NCI-H2107 treated with DMSO at 0.1 percent for 48 hours (cell line): ENCODE results near the gene TSPEAR.
"Not testable (repeated sequence)": the region's sequence is repeated elsewhere in the genome, so short reads cannot be mapped to it uniquely, and the experiment has no call there.

Experiments
- DNase-seq: peaks from one replicate; lab custom pipeline; 2025; ENCODE audit not compliant: unreplicated experiment; lab: John Stamatoyannopoulos, UW

TSPEAR gene

GRCh38 chr21:44656868-44657267 is 54.5 kb downstream of the TSPEAR start:
- no peak for DNase-seq

- no peak for DNase-seq
Observed at GRCh38 chr21:44654576-44655175, 56.7 kb downstream of the TSPEAR start, which contains the start of gene KRTAP12-4. Gene KRTAP12-4, minus strand, starts transcription at chr21:44654659. Its CDS starts 45 bp downstream, at chr21:44654614.

DNA sequence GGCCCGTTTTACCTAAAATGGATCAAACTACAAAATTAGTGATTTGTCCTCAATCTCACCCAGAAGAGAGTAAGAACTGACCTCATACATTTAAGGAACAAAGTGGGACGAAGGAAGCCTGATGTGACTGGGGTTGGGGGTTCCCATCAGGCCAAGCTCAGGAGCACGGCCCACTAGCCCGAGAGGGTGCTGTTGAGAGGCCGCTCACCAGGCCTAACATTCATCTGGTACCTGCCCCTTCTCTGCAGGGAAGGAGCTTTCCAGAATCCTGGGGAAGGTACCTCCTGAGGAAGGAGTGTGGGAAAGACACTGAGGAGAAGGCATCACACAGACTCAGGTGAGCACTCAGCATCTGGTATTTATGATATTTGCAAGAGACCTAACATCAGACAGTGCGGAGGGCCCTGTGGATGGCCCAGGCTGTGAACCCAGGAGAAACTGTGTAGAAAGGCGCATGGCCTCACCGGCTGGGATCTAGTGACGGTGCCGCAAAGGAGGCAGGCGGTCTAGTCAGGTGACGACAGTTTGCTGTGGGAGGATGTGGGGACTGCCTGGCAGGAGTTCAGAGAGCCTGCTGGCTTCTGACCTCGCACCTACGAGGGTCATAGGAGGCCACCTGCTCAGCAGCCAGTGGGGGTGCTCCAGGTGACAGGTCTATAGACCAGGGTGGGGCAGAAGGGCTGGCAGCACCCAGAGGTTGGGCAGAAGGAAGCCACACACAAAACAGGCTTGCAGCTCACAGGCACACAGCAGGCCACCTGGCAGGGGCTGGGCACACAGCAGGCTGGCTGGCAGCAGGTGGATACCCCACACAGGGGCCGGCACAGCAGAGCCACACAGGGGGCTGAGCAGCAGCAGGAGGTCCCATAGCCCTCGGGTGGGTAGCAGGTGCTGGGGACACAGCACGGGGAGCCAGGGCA is 57.5 kb downstream of the TSPEAR start:
- DNase-seq: no peak

GRCh38 chr21:44653123-44653522 is 58.2 kb downstream of the TSPEAR start:
- DNase-seq: no peak

DNA sequence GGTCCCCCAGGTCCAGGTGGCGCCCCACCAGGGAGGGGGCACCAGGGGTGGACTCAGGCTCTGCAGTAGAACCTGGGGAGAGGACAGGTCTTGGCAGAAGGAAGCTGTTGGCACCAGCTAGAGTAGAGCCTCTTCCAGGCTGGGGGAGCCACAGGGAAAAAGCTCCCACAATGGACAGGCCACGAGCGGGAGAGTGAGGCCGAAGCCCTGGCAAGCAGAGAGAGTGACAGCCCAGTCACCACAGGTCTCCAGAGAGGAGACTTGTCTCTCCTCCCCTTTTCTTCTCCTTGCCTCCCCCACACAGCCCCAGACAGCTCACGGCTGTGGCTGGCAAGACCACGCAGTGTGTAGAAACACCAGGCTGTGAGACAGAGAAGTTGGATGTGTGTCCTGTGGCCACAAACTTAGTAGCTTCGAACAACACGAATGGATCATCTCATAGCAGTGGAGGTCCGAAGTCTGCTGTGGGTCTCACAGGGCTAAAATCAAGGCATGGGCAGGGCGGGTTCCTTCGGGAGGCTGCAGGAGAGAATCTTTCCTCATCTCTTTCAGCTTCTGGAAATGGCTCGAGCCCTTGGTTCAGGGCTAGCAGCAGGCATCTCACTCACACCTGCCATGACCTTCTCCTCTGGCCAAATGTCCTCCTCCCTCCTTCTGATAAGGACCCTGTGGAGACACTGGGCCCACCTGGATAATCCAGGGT is 60.2 kb downstream of the TSPEAR start:
- DNase-seq: no peak

GRCh38 chr21:44650265-44650972 is 61.0 kb downstream of the TSPEAR start:
- no peak for DNase-seq

DNA sequence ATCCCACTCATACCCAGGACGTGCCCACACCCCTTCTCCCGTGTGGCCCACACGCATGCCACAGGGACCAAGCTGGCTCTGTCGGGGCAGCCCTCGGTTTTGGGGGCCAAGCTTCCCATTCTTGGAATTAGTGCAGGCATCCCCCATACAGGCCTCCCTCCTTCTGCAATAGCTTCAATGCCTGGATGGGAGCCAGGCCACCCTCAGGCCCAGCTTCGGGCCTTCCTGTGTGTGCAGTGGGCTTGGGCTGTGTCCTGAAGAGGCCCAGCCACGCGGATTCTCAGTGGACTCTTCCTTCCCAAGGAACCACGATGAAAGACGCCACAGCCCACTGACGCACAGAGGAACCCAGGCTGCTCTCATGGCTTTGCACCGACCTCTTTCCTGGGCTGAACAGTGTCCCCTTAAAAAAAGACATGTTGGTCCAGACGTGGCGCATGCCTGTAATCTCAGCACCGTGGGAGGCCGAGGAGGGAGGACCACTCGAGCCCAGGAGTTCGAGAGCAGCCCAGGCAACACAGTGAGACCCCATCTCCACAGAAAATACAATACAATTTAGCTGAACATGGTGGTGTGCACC is 61.8 kb downstream of the TSPEAR start:
- DNase-seq: no peak

DNA sequence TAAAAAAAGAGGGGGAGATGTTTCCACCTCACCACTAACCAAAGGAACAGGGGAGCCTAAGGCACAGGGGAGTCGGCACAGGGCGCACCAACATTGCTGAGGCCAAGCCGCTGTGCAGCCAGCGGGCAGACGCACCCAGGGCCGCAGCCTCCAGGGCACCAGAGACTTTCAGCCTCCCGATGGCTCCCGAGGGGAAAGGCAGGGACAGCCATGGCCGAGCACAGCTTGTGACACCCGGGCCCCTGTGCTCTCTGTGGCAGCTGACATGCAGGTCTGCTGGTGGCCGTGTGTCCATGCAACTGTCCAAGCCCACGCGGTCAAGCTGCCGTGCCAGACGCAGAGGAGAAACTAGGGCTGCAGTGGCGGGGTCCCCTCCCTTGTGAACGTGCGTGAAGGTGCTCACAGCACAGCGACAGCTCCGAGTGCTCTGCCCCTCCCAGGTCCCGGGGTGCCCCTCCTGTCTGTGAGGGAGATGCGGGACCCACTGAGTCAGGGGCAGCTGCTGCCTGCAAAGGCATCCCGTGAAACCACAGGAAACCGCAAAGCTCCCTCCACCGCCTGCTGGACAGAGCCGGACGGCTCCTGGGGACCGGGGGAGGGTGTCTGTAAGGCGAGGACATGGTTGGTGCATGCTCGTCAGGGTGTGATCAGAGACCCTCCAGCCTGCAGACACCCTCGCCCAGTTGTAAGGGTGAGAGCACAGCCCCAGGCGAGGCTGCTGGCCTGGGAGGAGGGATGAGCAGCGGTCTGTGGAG is 62.6 kb downstream of the TSPEAR start:
- no peak for DNase-seq

GRCh38 chr21:44647222-44647552 is 64.2 kb downstream of the TSPEAR start:
- DNase-seq: no peak

- not testable (repeated sequence) for DNase-seq
Observed at GRCh38 chr21:44646366-44647221, 64.8 kb downstream of the TSPEAR start, which contains the start of gene KRTAP10-11. Gene KRTAP10-11, plus strand, starts transcription at chr21:44646414. Its CDS starts 45 bp downstream, at chr21:44646459.

- no peak for DNase-seq
Observed at GRCh38 chr21:44644878-44645277, 66.5 kb downstream of the TSPEAR start.

- no peak for DNase-seq
Observed at GRCh38 chr21:44643741-44644310, 67.5 kb downstream of the TSPEAR start.

DNA sequence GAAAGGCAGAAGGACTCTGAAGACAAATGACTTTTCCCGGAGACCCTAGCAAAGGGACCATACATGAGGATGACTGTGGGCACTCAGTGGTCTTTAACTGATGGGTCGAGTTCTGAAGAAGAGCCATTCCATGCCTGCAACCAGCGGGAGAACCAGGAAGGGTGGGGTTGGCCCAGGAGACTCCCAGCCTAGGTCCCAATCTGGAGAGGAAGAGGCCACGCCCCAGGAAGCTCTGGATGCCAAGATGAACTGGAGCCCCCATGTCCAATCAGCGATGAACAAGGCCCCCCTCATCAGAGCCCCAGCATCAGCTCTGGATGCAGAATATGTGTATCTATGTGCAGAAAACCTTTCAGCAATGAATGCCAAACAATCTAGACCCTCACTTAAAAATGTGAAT is 70.6 kb downstream of the TSPEAR start:
- DNase-seq: no peak

DNA sequence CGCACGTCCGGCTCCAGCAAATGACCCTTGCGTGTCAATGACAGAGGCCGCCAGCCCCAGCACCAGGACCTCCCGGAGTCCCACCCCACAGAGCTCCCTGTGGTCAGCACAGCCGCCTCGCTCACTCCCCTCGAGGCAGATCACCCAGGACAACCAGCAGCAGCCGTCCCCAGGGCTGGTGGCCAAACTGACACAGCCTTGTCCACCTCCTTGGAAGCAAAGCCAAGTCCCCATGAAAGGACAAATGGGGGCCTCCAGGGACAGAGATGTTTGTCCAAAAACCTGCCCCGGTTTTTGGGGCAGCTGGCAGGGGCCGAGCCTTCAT is 72.1 kb downstream of the TSPEAR start:
- no peak for DNase-seq

DNA sequence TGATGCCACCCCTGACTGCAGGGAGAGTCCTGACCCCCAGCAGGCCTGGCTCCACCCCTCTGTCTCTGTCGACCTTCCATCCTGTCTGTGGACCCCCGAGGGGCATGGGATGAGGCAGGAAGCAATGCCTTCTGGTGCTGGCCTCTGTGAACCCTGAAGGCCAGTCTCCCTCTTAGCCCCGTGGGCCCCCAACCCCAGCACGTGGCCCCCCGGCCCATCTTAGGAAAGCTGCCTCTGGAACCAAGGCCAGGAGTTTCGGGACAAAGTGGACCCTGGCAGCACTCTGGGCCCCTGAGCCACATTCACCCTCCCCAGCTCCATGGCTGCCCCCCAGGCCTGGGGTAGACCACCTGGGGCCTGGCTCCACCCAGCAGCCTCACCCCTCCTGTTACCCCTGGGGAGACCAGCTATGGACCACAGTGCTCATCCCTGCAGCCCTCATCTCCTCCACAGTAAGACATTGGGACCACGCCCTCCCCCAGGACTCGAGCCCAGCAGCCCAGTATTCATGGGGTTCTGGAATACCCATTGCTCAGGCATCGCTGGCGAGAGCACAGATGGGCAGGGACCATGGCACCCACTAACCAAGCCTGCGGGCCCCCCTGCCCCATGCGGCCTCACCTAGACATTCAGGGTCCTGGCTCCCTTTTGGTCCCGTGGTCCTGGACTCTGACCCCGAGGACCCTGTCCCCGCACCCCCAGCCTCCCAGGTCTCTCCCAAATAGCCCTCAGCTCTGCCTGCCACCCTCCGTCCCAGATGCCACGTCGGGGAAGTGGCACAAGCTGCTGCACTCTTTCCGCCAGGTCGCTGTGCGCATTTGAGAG is 72.7 kb downstream of the TSPEAR start:
- not testable (repeated sequence) for DNase-seq

- DNase-seq: not testable (repeated sequence)
Observed at GRCh38 chr21:44637851-44638348, 73.5 kb downstream of the TSPEAR start.

DNA sequence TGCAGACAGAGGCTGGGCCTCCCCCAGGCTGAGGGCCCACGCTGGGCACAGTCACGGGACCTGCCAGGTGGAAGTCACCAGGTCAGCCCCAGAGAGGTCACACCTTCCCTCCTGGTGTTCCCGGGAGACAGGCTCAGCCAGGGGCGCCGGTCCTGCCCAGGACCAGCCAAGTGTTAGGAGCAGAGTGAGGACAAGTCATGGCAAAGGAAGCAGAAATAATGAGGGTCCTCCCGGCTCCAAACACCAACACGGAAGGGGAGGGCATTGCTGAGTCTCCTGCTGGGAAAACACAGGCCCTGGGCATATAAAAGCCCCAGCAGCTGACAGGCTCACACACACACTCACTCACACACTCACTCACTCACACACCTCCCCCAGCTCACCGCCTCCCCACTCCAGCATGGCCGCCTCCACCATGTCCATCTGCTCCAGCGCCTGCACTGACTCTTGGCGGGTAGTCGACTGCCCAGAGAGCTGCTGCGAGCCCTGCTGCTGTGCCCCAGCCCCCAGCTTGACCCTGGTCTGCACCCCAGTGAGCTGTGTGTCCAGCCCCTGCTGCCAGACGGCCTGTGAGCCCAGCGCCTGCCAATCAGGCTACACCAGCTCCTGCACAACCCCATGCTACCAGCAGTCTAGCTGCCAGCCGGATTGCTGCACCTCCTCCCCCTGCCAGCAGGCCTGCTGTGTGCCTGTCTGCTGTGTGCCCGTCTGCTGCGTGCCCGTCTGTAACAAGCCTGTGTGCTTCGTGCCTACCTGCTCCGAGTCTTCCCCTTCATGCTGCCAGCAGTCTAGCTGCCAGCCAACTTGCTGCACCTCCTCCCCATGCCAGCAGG is 74.1 kb downstream of the TSPEAR start, which contains the start of gene KRTAP10-10:
TSS of gene KRTAP10-10 (plus strand) at position 339 of the 833 bp plus-strand sequence. CDS start at position 401, 62 bp downstream.
- peak; percentile 18 for DNase-seq
